SJSA1 (cell line): ENCODE results near the gene C2CD4C. TPM values are rescaled to one million over a fixed set of nuclear protein-coding genes. Genes with fewer than 3 reads are reported as not detected.
"Not testable (repeated sequence)": the region's sequence is repeated elsewhere in the genome, so short reads cannot be mapped to it uniquely, and the experiment has no call there.

Experiments
- DNase-seq, 2 experiments: peaks; one replicate each; pipeline ENCODE4 v3.0.0-alpha.2; 2015 to 2020; ENCODE audit warnings: low spot score in 2 of 2, low read depth in 1 of 2
- H3K27ac ChIP-seq: fragments of 250-450 bp; sonication (Bioruptor Pico); 2 replicates; pipeline ENCODE4 v1.5.1; 2020; ENCODE audit warnings: mild to moderate bottlenecking, moderate library complexity
- H3K27me3 ChIP-seq: fragments of 250-450 bp; sonication (Bioruptor Pico); replicated peaks from 2 replicates; pipeline ENCODE4 v1.5.1; 2020; ENCODE audit warnings: mild to moderate bottlenecking, moderate library complexity
- H3K36me3 ChIP-seq: fragments of 250-450 bp; sonication (Bioruptor Pico); 2 replicates; pipeline ENCODE4 v1.5.1; 2020; ENCODE audit warnings: mild to moderate bottlenecking
- H3K4me1 ChIP-seq: fragments of 250-450 bp; sonication (Bioruptor Pico); replicated peaks from 2 replicates; pipeline ENCODE4 v1.6.1; 2021; ENCODE audit warnings: mild to moderate bottlenecking
- H3K4me3 ChIP-seq: fragments of 250-450 bp; sonication (Bioruptor Pico); 2 replicates; pipeline ENCODE4 v1.5.1; 2020; ENCODE audit warnings: mild to moderate bottlenecking
- H3K9me3 ChIP-seq: fragments of 250-450 bp; sonication (Bioruptor Pico); replicated peaks from 2 replicates; pipeline ENCODE4 v1.5.1; 2020; ENCODE audit warnings: mild to moderate bottlenecking
- total RNA-seq: library from RNA; depleted of rRNA; stranded (reverse); fragments of >200 nt; shearing (Covaris generic); gene quantifications from 2 replicates; pipeline ENCODE4 v1.2.3, GENCODE V29; 2014; rRNA removed

C2CD4C gene
- total RNA-seq, 1 experiment from 2014 or later: 0.05 TPM

DNA sequence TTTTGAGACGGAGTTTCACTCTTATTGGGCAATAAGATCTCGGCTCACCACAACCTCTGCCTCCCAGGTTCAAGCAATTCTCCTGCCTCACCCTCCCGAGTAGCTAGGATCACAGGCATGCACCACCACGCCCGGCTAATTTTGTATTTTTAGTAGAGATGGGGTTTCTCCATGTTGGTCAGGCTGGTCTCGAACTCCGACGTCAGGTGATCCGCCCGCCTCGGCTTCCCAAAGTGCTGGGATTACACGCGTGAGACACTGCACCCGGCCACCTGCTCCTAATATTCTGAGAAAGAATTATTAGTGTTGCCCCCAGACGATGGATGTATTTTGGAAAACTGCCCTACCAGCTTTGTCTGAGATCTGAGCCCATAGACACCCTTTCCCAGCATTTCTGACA, 53.4 kb downstream of the C2CD4C start:
- H3K36me3 ChIP-seq, H3K4me3 ChIP-seq, H3K4me1 ChIP-seq, H3K27me3 ChIP-seq, H3K9me3 ChIP-seq, DNase-seq, H3K27ac ChIP-seq: not testable (repeated sequence)

Other genes starting within 250 kb of the C2CD4C start
- gene PLPP2, start 117.7 kb downstream of the C2CD4C start, total RNA-seq: 7.3 and 18.5 TPM in 2 replicates
- 19.9 and 26.6 TPM in 2 replicates for gene MIER2, start 64.4 kb downstream of the C2CD4C start, total RNA-seq
- gene SHC2, start 51.9 kb upstream of the C2CD4C start, total RNA-seq: not detected in 2 replicates
- not detected in 2 replicates for gene MADCAM1, start 87.3 kb upstream of the C2CD4C start, total RNA-seq
- 68.7 and 73.3 TPM in 2 replicates for gene TPGS1, start 98.3 kb upstream of the C2CD4C start, total RNA-seq
- gene CDC34, start 122.6 kb upstream of the C2CD4C start, total RNA-seq: 62.1 and 97.9 TPM in 2 replicates
- gene GZMM, start 134.9 kb upstream of the C2CD4C start, total RNA-seq: not detected in 2 replicates
- 444 and 577 TPM in 2 replicates for gene BSG, start 163.4 kb upstream of the C2CD4C start, total RNA-seq
- 2.2 and 4.3 TPM in 2 replicates for gene HCN2, start 180.7 kb upstream of the C2CD4C start, total RNA-seq
- gene POLRMT, start 224.4 kb upstream of the C2CD4C start, total RNA-seq: 44.2 and 44.7 TPM in 2 replicates
- 0.13 TPM in 1 of 2 replicates, not detected in the other for gene FGF22, start 230.7 kb upstream of the C2CD4C start, total RNA-seq